Erythroblast (primary cell): ENCODE data around the gene UGT1A6.

ENCODE experiments used
- GATA1 ChIP-seq: IDR thresholded peaks from 2 replicates; pipeline ENCODE4 v1.6.1; 2011; ENCODE audit warnings: low read depth, mild to moderate bottlenecking, control low read depth, low read length, moderate library complexity
- POLR2A ChIP-seq: IDR thresholded peaks from 2 replicates; pipeline ENCODE4 v1.6.1; 2011; ENCODE audit warnings: mild to moderate bottlenecking, low read length

- TF ChIP-seq POLR2A = no peak
- no peak for TF ChIP-seq GATA1
These were observed 51.0 kb downstream of the UGT1A6 start for GRCh38 chr2:233743464-233744259.
